GM18868 (cell line): ENCODE results near the gene HACL1.
A peak's percentile ranks its signal among the peaks of the same experiment; 100 is the strongest.

Experiments
- ATAC-seq: cut with Tn5 transposase; IDR thresholded peaks from one replicate; pipeline ENCODE4 v1.9.1; 2021; ENCODE audit warnings: mild to moderate bottlenecking, moderate library complexity; ENCODE audit not compliant: unreplicated experiment

The HACL1 gene

GRCh38 chr3:15528854-15529537 lies 72.4 kb downstream of the HACL1 start:
- no peak for ATAC-seq

GRCh38 chr3:15527031-15527459 lies 74.3 kb downstream of the HACL1 start:
- peak; percentile 83 for ATAC-seq

- ATAC-seq, result no peak
These were observed 75.6 kb downstream of the HACL1 start for GRCh38 chr3:15525790-15526189.

- no peak for ATAC-seq
These were observed 77.5 kb downstream of the HACL1 start for GRCh38 chr3:15523660-15524417.

GRCh38 chr3:15522016-15522415 lies 79.4 kb downstream of the HACL1 start:
- ATAC-seq, result no peak

GRCh38 chr3:15521573-15521965 lies 79.8 kb downstream of the HACL1 start, which contains the start of gene COLQ:
Gene COLQ (minus strand): TSS chr3:15521706. CDS start chr3:15521625, 81 bp downstream.
- ATAC-seq, result no peak

- no peak for ATAC-seq
These were observed 80.4 kb downstream of the HACL1 start for GRCh38 chr3:15520804-15521572.

GRCh38 chr3:15520185-15520584 lies 81.2 kb downstream of the HACL1 start:
- no peak for ATAC-seq

- no peak for ATAC-seq
These were observed 82.3 kb downstream of the HACL1 start for GRCh38 chr3:15519096-15519495.

- no peak for ATAC-seq
These were observed 86.6 kb downstream of the HACL1 start for GRCh38 chr3:15514663-15515340.

GRCh38 chr3:15513810-15514662 lies 87.3 kb downstream of the HACL1 start:
- no peak for ATAC-seq

- no peak for ATAC-seq
These were observed 88.3 kb downstream of the HACL1 start for GRCh38 chr3:15513116-15513515.

- no peak for ATAC-seq
These were observed 89.2 kb downstream of the HACL1 start for GRCh38 chr3:15512166-15512565.

GRCh38 chr3:15511156-15511555 lies 90.2 kb downstream of the HACL1 start:
- ATAC-seq, result no peak
